Activated T-helper 1 cell treated with anti-CD3 and anti-CD28 coated beads, Interleukin-12 subunit alpha, Interleukin-12 subunit beta, Interleukin-2, Interleukin-4 antibody, amounts not matched to agents 30 ng/mL and 10 ng/mL and 1 ng/mL, durations not matched to agents 14 hours and 24 hours and 36 hours (primary cell): ENCODE data around the gene CHML. TPM values are rescaled to one million over a fixed set of nuclear protein-coding genes. Genes with fewer than 3 reads are reported as not detected.

Source experiments
- DNase-seq: peaks from one replicate; pipeline ENCODE4 v3.0.0; 2021; ENCODE audit warnings: low spot score
- H3K27ac Mint-ChIP-seq: one replicate; pipeline ENCODE4 v1.8.0; 2021; ENCODE audit warnings: mild to moderate bottlenecking, mixed read lengths
- H3K27me3 Mint-ChIP-seq: one replicate; pipeline ENCODE4 v1.8.0; 2022; ENCODE audit warnings: mild to moderate bottlenecking, moderate library complexity, mixed read lengths; ENCODE audit not compliant: insufficient read depth
- H3K36me3 Mint-ChIP-seq: one replicate; pipeline ENCODE4 v1.8.0; 2021; ENCODE audit warnings: low read depth, mixed read lengths
- H3K4me1 Mint-ChIP-seq: one replicate; pipeline ENCODE4 v1.8.0; 2021; ENCODE audit warnings: low read depth, mixed read lengths
- H3K4me3 Mint-ChIP-seq: one replicate; pipeline ENCODE4 v1.8.0; 2021; ENCODE audit warnings: mild to moderate bottlenecking, moderate library complexity, mixed read lengths
- H3K9me3 Mint-ChIP-seq: one replicate; pipeline ENCODE4 v1.8.0; 2021; ENCODE audit warnings: mixed read lengths
- intact Hi-C: fragments of 100-400 bp; cut with micrococcal nuclease; formaldehyde crosslinking; loops from one replicate; pipeline ENCODE4 v1.15.1; 2024
- total RNA-seq: library from RNA; stranded (reverse); gene quantifications from 2 replicates; pipeline ENCODE4 v1.2.3, GENCODE V29; 2022

The CHML gene
- total RNA-seq, 1 donor from 2014 or later, result 17.8 TPM

DNA sequence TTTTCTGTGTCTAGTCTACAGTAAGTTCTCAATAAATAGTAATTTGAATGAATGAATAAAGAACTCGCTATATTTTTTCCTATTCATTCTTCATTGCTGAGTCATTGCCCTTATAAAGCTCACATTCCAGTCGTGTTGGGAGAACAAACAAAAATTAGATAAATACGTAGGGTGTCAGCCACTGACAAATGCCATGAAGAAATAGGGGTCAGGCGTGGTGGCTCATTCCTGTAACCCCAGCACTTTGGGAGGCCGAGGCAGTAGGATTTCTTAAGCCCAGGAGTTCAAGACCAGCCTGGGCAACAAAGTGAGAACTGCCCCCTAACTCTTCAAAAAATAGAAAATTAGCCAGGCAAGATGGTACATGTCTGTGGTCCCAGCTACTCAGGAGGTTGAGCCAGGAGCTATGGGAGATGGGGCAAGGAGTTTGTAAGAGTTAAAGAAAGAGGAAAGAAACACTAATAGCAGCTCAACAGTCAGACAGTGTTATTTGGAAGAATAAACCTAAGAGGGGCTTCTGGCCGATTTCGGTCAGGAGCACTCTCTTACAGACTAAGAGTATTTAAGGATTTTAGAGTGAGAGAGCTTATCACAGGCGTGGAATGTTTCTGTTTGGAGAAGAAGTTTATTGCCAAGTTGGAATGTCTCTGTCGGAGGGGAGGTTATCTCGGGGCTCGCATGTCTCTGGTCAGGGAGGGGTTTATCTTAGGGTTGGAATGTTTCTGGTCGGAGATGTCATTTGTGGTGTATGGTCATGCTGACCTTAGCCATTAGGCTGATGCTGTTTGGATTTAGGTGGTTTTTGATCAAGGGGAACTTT is 1.8 kb upstream of the CHML start:
- intact Hi-C loops, result loop anchor here (2.0 kb wide), 1 partner anchor 1613 kb away; the partner anchor contains the start of gene CEP170
- peaks cover 8% of the 10 kb centered on the region for H3K36me3 Mint-ChIP-seq

DNA sequence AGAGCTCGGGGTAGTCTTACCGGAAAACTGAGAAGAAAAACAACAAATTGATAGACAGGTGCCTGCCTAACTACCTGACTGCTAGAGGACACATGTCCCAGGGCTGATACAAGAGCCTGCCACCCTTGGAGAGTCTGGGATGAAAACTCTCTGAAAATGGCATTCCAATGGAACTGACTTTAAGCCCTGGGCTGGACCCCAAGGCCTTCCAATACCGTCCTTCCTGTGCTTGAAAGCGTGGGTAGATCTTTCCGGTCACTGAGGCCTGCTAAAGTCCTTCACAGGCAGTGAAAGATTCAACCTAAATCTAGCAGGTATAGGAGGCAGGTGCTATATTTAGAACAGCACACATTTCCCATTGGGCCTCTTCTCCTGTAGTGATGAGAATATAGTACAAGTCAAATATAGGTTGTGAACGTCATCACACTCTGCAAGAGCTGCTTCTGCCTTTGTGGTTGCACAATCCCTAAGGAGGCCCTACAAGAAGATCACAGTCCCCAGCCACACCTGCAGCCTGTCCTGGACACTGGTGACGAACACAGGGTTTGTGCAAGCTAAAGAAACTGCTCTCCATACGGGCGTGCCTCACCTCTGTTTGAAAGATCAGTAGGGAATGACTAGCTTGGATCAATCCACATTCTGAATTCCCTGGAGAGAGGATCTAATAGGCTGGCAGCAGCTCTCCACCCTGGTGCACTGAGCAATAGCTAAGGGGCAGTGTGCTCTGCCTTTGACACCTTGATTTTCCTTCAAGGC is 876 bp upstream of the CHML start:
- no peak for DNase-seq
- intact Hi-C loops, result loop anchor here (1.0 to 2.0 kb wide), 7 partner anchors 14 to 1614 kb away; partner anchors contain the start of genes CEP170 and FH
- H3K4me3 Mint-ChIP-seq, result peak overlapping the region; percentile 78
- H3K36me3 Mint-ChIP-seq, result peaks cover 11% of the 10 kb centered on the region
- H3K27ac Mint-ChIP-seq, result peak overlapping the region; percentile 85
- no peaks in the 10 kb centered on the region for H3K27me3 Mint-ChIP-seq
- peaks cover 9% of the 10 kb centered on the region for H3K9me3 Mint-ChIP-seq
- peaks cover 46% of the 10 kb centered on the region for H3K4me1 Mint-ChIP-seq

More for the DNA sequence above, 1.8 kb upstream of the CHML start:
- Mint-ChIP-seq H3K9me3 (peaks cover 9% of the 10 kb centered on the region), H3K4me3 (no peak overlapping the region), H3K4me1 (peaks cover 37% of the 10 kb centered on the region), H3K27ac (no peak overlapping the region), H3K27me3 (no peaks in the 10 kb centered on the region)
- no peak for DNase-seq

DNA sequence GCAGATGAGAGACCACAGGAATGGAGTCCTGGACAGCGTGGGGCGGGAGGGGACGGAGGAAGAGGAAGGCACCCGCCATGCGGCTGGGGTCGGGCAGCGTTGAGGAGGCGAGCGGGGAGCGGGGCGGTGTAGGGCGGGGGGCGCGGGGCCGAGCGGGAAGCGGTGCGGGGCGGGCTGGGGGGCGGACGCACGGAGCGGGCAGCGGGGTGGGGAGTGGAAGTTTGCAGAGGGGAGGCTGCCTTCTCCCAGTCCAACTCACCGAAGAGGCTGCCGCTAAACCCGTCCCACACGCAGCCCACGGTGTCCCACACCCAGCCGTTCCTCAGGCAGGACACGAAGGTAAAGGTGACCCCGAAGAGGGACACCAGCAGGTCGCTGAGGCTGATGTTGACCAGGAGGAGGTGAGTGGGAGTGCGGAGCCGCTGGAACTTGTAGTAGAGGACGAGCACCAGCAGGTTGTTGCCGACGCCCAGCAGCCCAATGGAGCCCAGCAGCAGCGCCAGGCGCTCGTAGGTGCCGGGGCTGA is 483 bp downstream of the CHML start:
- H3K4me3 Mint-ChIP-seq, result peak overlapping the region; percentile 84
- peaks cover 9% of the 10 kb centered on the region for H3K9me3 Mint-ChIP-seq
- H3K27ac Mint-ChIP-seq, result peak overlapping the region; percentile 82
- DNase-seq, result peak; percentile 24
- peaks cover 59% of the 10 kb centered on the region for H3K4me1 Mint-ChIP-seq
- no peaks in the 10 kb centered on the region for H3K27me3 Mint-ChIP-seq
- intact Hi-C loops, result loop anchor here (1.0 to 2.0 kb wide), 7 partner anchors 12 to 1615 kb away; partner anchors contain the start of genes CEP170 and FH
- peaks cover 19% of the 10 kb centered on the region for H3K36me3 Mint-ChIP-seq

DNA sequence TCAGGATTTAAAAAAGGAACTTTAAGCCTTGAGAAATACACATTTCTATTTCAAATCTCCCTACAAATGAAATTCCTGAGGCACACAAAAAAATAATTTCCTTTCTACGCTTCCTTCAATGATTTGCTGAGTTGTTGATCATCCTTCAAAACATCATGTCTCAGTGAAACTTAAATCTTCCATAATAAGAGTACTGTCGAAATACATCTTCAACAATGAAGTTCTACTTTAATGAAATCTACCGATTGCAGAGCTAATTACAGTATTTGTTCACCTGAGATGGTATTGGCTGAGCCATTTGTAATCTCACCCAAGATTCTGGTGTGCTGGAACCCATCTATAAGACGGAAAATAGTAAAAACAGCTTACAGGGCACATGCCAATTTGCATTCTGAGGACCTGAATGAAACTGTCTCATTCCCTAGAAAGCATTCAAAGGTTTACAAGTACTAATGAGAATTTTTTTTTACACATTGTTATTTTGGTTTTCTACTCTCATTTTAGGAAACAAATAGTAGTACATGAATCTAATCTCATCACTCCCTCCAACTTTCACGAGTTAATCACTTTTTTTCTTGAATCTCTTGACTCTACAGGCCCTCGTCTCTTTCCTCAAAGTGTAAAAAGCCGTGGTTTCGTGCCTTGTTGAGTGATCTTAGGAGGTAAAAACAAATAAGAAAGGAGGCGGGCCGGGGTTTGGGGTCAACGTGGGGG is 1.1 kb downstream of the CHML start:
- Mint-ChIP-seq H3K27ac (peak overlapping the region; percentile 82), H3K36me3 (peaks cover 23% of the 10 kb centered on the region), H3K9me3 (peaks cover 9% of the 10 kb centered on the region), H3K4me3 (peak overlapping the region; percentile 84), H3K4me1 (peaks cover 57% of the 10 kb centered on the region), H3K27me3 (no peaks in the 10 kb centered on the region)
- intact Hi-C loops, result no loop called here
- no peak for DNase-seq

DNA sequence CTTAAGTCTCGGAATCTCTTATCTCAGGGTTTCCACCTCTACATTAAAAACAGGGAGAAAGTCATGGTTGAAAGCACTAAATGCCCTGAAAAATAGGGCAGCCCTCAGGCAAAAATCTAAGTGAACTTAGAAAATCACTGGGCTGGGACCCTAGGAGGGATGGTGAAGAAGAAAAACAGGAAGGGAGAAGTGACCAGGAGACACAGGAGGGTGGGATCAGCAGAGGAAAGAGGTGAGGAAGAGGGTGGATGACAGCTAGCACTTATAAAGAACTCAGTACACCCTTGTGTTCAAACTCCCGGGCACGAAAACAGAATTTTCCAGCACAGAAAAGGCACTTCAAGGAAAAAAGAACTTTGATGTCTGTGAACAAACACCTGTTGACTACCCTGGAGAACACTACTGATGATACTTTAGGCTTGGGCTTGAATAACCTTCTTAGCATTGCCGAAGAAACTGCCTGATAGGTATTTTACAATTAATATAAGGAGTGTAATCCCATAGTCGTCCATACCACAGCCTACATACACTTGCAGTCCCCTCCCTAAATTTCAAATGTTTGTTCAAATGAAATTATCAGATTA is 2.0 kb downstream of the CHML start:
- Mint-ChIP-seq H3K36me3 (peaks cover 24% of the 10 kb centered on the region), H3K27ac (peak overlapping the region; percentile 13), H3K27me3 (no peaks in the 10 kb centered on the region), H3K9me3 (peaks cover 5% of the 10 kb centered on the region), H3K4me1 (peaks cover 51% of the 10 kb centered on the region), H3K4me3 (peak overlapping the region; percentile 84)
- no peak for DNase-seq
- intact Hi-C loops, result no loop called here

DNA sequence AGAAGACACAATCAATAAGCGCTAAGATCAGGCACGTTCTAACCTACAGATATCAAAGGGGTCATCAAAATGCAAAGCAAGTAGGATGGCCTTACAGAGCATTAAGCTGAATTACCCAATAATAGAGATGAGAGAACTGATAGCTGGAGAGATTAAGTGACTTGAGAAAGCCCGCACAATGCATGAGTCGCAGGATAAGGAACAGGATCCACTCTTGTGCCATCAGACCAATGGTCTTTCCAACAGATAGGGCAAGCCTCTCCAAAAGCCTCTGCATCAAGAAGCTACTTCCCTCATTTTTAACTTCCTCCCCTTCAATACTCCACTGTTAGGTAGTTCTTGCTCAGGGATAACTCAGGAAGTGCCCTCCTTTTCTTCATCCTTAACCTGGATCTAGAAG is 2.6 kb downstream of the CHML start:
- H3K27ac Mint-ChIP-seq, result no peak overlapping the region

DNA sequence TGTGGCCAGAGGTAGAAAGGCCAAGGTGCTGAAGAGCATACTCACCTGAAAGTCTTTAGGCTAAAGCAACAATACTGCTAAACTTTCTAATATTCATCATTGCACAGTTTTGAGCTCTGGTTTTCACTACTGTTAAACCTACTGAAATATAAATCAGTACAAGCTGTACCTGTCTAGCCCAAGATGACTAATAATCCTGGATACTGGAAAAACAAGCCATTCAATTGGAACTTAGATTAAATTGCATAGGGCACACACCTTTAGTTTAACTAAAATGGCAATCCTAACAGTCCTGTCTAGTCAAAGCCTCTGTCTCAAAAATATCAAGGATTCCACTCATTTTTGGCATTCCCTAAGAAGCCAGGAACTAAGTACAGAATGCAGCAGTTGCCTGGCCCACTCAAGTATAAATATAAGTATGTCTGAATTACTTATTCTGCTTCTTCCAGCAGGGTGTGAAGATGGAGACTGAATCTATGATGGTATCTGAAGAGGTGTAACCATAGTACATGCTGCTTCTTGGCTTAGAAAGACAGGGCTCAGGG is 3.1 kb downstream of the CHML start:
- no peak for DNase-seq
- H3K4me3 Mint-ChIP-seq, result peak overlapping the region; percentile 69
- H3K27ac Mint-ChIP-seq, result no peak overlapping the region
- H3K4me1 Mint-ChIP-seq, result peaks cover 54% of the 10 kb centered on the region
- peaks cover 28% of the 10 kb centered on the region for H3K36me3 Mint-ChIP-seq
- no peaks in the 10 kb centered on the region for H3K9me3 Mint-ChIP-seq
- H3K27me3 Mint-ChIP-seq, result no peaks in the 10 kb centered on the region
- intact Hi-C loops, result no loop called here

More for the DNA sequence above, 2.6 kb downstream of the CHML start:
- Mint-ChIP-seq H3K4me1 (peaks cover 51% of the 10 kb centered on the region), H3K36me3 (peaks cover 24% of the 10 kb centered on the region), H3K9me3 (peaks cover 4% of the 10 kb centered on the region), H3K27me3 (no peaks in the 10 kb centered on the region), H3K4me3 (peak overlapping the region; percentile 69)
- no peak for DNase-seq
- intact Hi-C loops, result no loop called here

DNA sequence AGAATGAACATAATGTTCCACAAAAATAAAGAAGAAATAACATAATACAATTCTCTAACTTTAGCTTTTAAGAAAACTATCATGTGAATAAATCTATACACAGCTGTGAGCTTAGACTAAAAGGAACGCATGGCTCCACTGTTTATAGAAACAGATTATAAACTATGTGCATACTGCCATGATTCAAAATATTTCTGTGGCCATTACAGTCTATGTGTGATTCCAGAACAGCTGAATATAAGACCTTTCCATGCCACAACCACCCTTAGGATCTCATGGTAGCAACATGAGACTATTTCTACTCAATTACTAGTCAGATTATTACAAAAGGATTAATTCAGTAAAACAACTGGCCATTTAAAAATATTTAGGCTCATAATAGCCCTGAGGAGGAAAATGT is 3.9 kb downstream of the CHML start:
- Mint-ChIP-seq H3K36me3 (peaks cover 34% of the 10 kb centered on the region), H3K27ac (no peak overlapping the region), H3K4me3 (no peak overlapping the region), H3K27me3 (no peaks in the 10 kb centered on the region), H3K4me1 (peaks cover 61% of the 10 kb centered on the region), H3K9me3 (no peaks in the 10 kb centered on the region)
- no peak for DNase-seq
- intact Hi-C loops, result no loop called here

DNA sequence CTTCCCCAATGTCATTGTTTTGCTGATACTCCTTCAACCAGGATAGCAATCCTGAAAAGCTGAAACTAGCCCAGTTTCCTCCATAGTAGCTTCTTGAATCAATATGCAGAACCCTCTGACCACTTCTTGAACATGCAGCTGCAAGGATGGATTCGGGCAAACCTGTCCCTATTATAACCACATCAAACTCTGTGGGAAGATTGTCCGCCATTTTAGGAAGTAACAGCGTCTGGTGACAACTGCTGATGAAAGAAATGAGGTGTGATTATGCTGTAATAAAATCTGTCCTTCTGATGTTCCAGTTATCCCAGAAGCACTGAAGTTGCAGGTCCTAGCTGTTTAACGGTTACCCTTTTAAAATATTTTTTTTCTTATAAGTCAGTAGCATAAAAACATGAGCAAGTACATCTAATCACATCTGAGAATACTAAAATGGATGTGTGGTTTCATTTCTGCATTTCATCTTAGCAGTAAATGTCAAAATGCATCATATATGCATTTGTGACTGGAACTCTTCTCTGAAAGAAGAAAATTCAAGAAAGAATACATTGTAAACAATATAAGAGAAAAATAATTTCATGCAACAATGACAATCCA is 4.5 kb downstream of the CHML start:
- no peaks in the 10 kb centered on the region for H3K9me3 Mint-ChIP-seq

DNA sequence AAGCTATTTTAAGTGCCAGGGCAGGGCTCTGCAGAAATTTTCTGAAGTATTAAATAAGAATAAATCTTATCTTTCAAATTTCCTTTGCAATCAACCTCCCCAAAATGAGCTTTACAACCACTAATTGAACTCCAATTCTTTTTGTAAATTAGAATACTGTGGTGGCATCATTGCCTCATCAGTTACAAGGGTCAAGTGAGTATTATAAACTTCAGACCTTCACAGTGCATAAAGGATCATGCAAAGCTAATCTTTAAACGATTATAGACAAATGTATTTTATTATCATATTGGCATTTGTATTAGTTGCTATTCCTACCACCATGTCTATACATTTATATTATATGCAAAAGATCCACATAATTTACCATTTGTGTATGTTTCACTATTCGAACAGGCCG is 7.2 kb downstream of the CHML start:
- H3K27ac Mint-ChIP-seq, result no peak overlapping the region
- H3K36me3 Mint-ChIP-seq, result peaks cover 29% of the 10 kb centered on the region
- no peaks in the 10 kb centered on the region for H3K27me3 Mint-ChIP-seq
- H3K4me1 Mint-ChIP-seq, result peaks cover 48% of the 10 kb centered on the region
- intact Hi-C loops, result no loop called here
- H3K9me3 Mint-ChIP-seq, result no peaks in the 10 kb centered on the region
- no peak for DNase-seq
- no peak overlapping the region for H3K4me3 Mint-ChIP-seq

More for the DNA sequence above, 4.5 kb downstream of the CHML start:
- Mint-ChIP-seq H3K36me3 (peaks cover 34% of the 10 kb centered on the region), H3K27ac (no peak overlapping the region), H3K27me3 (no peaks in the 10 kb centered on the region), H3K4me1 (peaks cover 56% of the 10 kb centered on the region), H3K4me3 (no peak overlapping the region)
- no peak for DNase-seq
- intact Hi-C loops, result no loop called here

DNA sequence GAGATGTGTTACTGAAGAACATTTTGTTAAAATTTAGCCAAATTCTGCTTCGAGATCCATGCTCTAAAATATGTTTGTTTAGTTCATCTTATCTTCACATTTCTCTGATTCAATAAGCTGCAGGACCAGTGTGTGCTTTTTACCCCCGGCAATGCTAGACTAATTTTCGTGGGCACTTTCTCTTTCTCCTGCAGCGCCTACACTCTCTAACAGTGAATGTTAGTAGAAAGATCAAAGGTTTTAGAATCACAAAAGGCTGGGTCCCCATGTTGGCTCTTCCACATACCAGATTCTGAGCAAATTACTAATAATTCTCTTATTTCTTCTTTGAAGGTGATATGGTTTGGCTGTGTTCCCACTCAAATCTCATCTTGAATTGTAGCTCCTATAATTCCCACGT is 8.5 kb downstream of the CHML start:
- Mint-ChIP-seq H3K27me3 (no peaks in the 10 kb centered on the region), H3K9me3 (no peaks in the 10 kb centered on the region), H3K4me1 (peaks cover 44% of the 10 kb centered on the region), H3K27ac (no peak overlapping the region), H3K4me3 (no peak overlapping the region), H3K36me3 (peaks cover 23% of the 10 kb centered on the region)
- intact Hi-C loops, result no loop called here
- no peak for DNase-seq

DNA sequence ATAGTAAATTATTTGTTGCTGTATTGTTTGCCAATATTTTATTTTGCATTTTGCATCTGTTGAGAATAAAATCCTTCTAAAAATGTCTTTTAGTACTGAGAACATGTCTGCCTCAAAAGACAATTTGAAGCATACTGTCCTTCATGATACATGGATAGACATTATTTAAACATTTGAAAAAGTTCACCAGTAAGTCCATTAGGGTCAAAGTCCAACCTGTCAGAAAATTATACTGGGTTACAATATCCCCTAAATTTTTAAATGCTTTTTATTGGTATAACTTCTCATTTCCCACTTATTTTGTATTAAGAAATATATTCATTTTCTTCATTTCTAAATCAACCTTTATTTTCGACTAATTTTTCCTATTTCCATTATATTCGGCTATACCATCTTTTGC is 9.3 kb downstream of the CHML start:
- H3K36me3 Mint-ChIP-seq, result peaks cover 23% of the 10 kb centered on the region
- intact Hi-C loops, result no loop called here
- no peaks in the 10 kb centered on the region for H3K27me3 Mint-ChIP-seq
- no peak overlapping the region for H3K4me3 Mint-ChIP-seq
- no peak for DNase-seq
- no peaks in the 10 kb centered on the region for H3K9me3 Mint-ChIP-seq
- no peak overlapping the region for H3K27ac Mint-ChIP-seq
- peaks cover 36% of the 10 kb centered on the region for H3K4me1 Mint-ChIP-seq
